Nasal cavity respiratory epithelium epithelial cell of viscerocranial mucosa (primary cell): ENCODE results near the gene WBP11. TPM values are rescaled to one million over a fixed set of nuclear protein-coding genes. Genes with fewer than 3 reads are reported as not detected.

Experiments used
- total RNA-seq: library from RNA; depleted of rRNA; stranded (reverse); fragments of >200 nt; gene quantifications from 2 replicates; pipeline ENCODE4 v1.2.3, GENCODE V29; 2014

Gene WBP11
- total RNA-seq: 9.6 and 14.9 TPM in 2 replicates

DNA sequence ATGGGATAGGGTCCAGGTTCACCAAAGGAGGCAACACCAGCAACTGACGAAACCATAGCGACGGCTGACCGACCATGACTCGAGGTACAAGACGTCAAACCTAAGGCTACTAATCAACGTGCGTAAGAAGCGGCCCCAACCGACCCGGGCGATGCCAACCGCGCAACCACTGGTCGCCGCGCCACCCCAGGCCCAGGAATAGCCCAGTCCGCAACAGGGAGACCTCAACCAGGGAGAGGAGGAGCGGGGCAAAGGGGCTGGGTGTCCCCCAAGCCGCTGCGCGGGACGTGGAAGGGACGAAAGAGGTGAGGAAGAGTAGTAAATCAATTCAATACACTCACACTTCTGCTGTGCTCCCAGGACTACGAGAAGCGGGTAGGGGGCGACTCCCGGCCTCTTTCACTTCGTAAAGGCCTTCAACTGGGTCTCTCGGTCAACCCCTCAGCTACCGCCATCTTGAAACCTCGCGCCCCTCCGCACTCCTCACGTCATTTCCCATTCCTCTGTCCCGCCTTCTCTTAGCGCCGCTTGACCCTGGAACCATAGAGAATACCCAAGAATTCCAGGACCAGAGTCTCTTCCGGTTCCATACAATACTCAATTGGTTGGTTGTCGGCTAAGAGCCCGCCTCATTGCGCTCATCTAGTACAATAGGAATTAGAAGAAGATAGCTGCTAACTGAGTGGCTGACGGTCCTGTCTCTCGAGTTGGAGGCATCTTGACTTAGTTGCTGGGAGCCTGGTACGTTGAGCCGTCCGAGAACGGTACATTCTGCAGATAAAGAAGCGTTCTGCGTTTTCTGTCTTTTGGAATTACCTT, at the start of gene WBP11, which contains the start of gene C12orf60:
Gene WBP11 (minus strand): TSS at position 468 of the 819 bp plus-strand sequence. CDS start 2,095 bp downstream, outside the sequence.
Gene C12orf60 (plus strand): TSS at position 660 of the 819 bp plus-strand sequence. CDS start 19,266 bp downstream, outside the sequence.

DNA sequence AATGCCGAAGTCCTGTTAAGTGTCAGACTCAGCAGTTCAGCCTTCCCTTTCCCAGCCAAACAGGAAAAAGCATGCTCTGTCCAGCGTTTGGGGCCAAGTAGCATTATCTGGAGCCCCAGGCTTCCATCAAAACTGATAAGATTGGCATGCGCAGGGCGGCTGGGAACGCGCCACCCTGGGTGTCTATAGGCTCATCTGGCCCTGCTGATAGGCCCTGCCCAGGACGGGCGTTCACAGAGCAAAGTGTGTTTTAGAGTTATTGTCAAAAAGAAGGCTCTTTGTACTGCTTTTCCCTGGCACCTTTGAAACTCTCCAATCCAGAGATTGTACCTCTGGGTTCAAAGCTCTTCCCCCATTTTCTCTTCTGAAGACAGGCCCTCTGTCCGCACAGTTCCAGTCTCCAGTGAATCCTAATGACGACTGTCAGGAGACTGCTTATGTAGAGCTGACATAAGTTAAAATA, 40.2 kb upstream of the WBP11 start, which contains the start of gene ART4:
Gene ART4 (minus strand): TSS at position 102 of the 463 bp plus-strand sequence. CDS start 413 bp downstream, outside the sequence.

GRCh38 chr12:14814014-14814413, 10.7 kb upstream of the WBP11 start, which contains the start of gene SMCO3:
Gene SMCO3 (minus strand): TSS chr12:14814182. CDS start chr12:14806680, 7,502 bp downstream.

Other genes starting within 250 kb of the WBP11 start
- 3.4 TPM in 2 replicates for gene PLBD1, start 235.6 kb downstream of the WBP11 start, total RNA-seq
- gene GUCY2C, start 106.9 kb downstream of the WBP11 start, total RNA-seq: under 0.01 TPM in 1 of 2 replicates, not detected in the other
- gene C12orf60, start 192 bp upstream of the WBP11 start, total RNA-seq: 1.3 and 2.7 TPM in 2 replicates
- not detected in 2 replicates for gene SMCO3, start 10.7 kb upstream of the WBP11 start, total RNA-seq
- not detected in 2 replicates for gene ART4, start 40.0 kb upstream of the WBP11 start, total RNA-seq
- gene MGP, start 82.4 kb upstream of the WBP11 start, total RNA-seq: not detected in 2 replicates
- 0.34 and 3.6 TPM in 2 replicates for gene ERP27, start 135.1 kb upstream of the WBP11 start, total RNA-seq
- gene ARHGDIB, start 158.1 kb upstream of the WBP11 start, total RNA-seq: 0.68 and 4.8 TPM in 2 replicates
- not detected in 2 replicates for gene PDE6H, start 169.6 kb upstream of the WBP11 start, total RNA-seq